Measurements from ENCODE around the gene IFI16.

The IFI16 gene

DNA sequence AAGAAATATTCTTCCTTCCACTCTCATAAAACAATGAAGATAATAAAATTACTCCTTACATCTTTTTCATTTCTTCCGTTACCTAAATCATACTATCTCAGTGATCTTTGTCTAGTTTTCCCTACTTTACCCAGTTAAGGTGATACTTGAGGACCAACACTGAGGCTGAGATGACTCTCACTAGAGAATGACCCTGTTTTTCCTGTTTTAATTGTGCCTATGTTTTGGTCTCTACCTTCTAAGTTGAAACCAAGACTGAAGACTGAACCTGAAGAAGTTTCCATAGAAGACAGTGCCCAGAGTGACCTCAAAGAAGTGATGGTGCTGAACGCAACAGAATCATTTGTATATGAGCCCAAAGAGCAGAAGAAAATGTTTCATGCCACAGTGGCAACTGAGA is 41.7 kb downstream of the IFI16 start:
- H3K4me1 ChIP-seq (ENCODE audit: control insufficient read depth, insufficient read depth, low read length), result no peaks in the 10 kb centered on the region
- no peak overlapping the region for H3K4me3 ChIP-seq (ENCODE audit: low read depth, low read length)
- no peak for TF ChIP-seq SCRT1 (tag by site-specific recombination; IDR thresholded peaks at IDR 0.05; ENCODE audit: borderline replicate concordance)
- TF ChIP-seq ZNF501 (tag by site-specific recombination; IDR thresholded peaks at IDR 0.05), result no peak
- TF ChIP-seq, protein P1, sequence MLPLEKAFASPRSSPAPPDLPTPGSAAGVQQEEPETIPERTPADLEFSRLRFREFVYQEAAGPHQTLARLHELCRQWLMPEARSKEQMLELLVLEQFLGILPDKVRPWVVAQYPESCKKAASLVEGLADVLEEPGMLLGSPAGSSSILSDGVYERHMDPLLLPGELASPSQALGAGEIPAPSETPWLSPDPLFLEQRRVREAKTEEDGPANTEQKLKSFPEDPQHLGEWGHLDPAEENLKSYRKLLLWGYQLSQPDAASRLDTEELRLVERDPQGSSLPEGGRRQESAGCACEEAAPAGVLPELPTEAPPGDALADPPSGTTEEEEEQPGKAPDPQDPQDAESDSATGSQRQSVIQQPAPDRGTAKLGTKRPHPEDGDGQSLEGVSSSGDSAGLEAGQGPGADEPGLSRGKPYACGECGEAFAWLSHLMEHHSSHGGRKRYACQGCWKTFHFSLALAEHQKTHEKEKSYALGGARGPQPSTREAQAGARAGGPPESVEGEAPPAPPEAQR (tag by site-specific recombination; IDR thresholded peaks at IDR 0.05), result no peak
- TF ChIP-seq BCL11B (tag by site-specific recombination; IDR thresholded peaks at IDR 0.05; ENCODE audit: low read depth), result no peak
- TF ChIP-seq FEZF1 (tag by site-specific recombination; IDR thresholded peaks at IDR 0.05), result no peak
- no peak for TF ChIP-seq ZNF529 (tag by site-specific recombination; IDR thresholded peaks at IDR 0.05; ENCODE audit: insufficient replicate concordance)
- TF ChIP-seq ZBTB1 (tag by site-specific recombination; IDR thresholded peaks at IDR 0.05), result no peak
- TF ChIP-seq REPIN1 (tag by site-specific recombination; IDR thresholded peaks at IDR 0.05; ENCODE audit: low read depth), result no peak
- TF ChIP-seq KLF7 (tag by site-specific recombination; IDR thresholded peaks at IDR 0.05; ENCODE audit: borderline replicate concordance), result no peak
- no peak for TF ChIP-seq ZNF670 (tag by site-specific recombination; IDR thresholded peaks at IDR 0.05; ENCODE audit: low read depth)
- no peak for TF ChIP-seq ZNF626 (tag by site-specific recombination; IDR thresholded peaks at IDR 0.05)
- no peak for TF ChIP-seq ZNF560 (tag by site-specific recombination; IDR thresholded peaks at IDR 0.05; ENCODE audit: borderline replicate concordance)
- no peak for TF ChIP-seq ZNF175 (tag by site-specific recombination; IDR thresholded peaks at IDR 0.05)
- ChIA-PET POLR2A (no interaction called here), CTCF (no interaction called here)
- no peak overlapping the region for H3K27ac ChIP-seq (ENCODE audit: extremely low read depth, low read depth, low read length)
- no peaks in the 10 kb centered on the region for H3K9me3 ChIP-seq (ENCODE audit: control insufficient read depth, insufficient read depth, low read depth, low read length)
- H3K36me3 ChIP-seq (ENCODE audit: control insufficient read depth in 2 of 2, insufficient read depth in 1 of 2, low read length in 2 of 2), result peaks cover 4 to 86% of the 10 kb centered on the region in 2 experiments; a peak in 2 of 3 replicates

DNA sequence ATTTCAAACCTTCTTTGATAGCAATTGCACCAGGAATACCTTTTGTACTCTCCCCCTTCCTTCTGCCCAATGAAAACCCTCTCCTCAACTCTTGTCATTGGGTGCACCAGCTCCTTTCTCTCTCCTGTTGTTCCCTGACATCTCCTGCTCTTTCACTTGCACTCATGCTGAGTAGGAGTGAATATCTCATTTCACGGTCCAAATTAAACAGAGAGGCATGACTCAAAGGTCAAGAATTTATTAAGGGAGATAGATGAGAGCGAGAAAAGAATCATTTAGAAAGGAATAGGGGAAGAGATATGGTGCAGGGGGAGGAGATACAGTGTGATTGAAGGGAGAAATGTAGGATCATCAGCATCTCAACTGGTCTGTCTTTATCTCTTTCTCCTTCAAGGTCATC is 44.7 kb downstream of the IFI16 start:
- Histone ChIP-seq H3K4me3 (ENCODE audit: low read depth, low read length) (no peak overlapping the region), H3K36me3 (ENCODE audit: control insufficient read depth in 2 of 2, insufficient read depth in 1 of 2, low read length in 2 of 2) (peaks cover 4 to 68% of the 10 kb centered on the region in 2 experiments; a peak in 2 of 3 replicates), H3K27ac (ENCODE audit: extremely low read depth, low read depth, low read length) (no peak overlapping the region), H3K4me1 (ENCODE audit: control insufficient read depth, insufficient read depth, low read length) (no peaks in the 10 kb centered on the region), H3K9me3 (ENCODE audit: control insufficient read depth, insufficient read depth, low read depth, low read length) (no peaks in the 10 kb centered on the region)
- POLR2A ChIA-PET, result no interaction called here
- TF ChIP-seq, protein P2, sequence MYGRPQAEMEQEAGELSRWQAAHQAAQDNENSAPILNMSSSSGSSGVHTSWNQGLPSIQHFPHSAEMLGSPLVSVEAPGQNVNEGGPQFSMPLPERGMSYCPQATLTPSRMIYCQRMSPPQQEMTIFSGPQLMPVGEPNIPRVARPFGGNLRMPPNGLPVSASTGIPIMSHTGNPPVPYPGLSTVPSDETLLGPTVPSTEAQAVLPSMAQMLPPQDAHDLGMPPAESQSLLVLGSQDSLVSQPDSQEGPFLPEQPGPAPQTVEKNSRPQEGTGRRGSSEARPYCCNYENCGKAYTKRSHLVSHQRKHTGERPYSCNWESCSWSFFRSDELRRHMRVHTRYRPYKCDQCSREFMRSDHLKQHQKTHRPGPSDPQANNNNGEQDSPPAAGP (tag by site-specific recombination; IDR thresholded peaks at IDR 0.05), result no peak
- TF ChIP-seq SALL2 (tag by site-specific recombination; IDR thresholded peaks at IDR 0.05; ENCODE audit: borderline replicate concordance) (no peak), ZNF157 (tag by site-specific recombination; IDR thresholded peaks at IDR 0.05) (no peak)
- CTCF ChIA-PET, result interaction anchor here (0.7 kb wide), 1 partner anchor 20 kb away, joined by 5 read pairs; no protein-coding TSS in a partner anchor

DNA sequence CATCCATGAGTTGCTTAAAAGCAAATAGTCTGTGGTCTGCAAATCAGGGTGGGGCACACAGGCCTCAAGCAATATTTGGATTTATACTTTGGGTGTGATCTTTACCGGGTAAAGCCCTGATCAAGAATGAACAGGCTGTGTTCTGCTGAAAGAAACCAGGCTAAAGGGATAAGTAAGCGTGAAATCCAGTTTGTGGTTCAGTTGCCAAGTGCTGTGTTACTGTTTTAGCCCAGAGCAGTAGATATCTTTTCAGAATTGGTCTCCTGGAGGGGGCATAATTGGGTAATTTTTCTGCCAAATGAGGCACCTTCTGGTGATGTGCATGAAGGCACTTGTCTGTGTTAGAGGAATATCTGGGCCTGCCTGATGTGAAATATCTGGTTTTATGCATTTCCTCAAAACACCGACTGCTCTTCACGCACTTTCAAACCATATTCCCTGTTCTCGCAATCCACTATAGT is 45.5 kb downstream of the IFI16 start:
- ChIA-PET CTCF (interaction anchor here (0.7 to 1.3 kb wide), 2 partner anchors 17 to 21 kb away, joined by 3 to 5 read pairs; no protein-coding TSS in a partner anchor), POLR2A (no interaction called here)
- Histone ChIP-seq H3K27ac (ENCODE audit: extremely low read depth, low read depth, low read length) (no peak overlapping the region), H3K4me3 (ENCODE audit: low read depth, low read length) (no peak overlapping the region), H3K36me3 (ENCODE audit: control insufficient read depth in 2 of 2, insufficient read depth in 1 of 2, low read length in 2 of 2) (peaks cover 0 to 61% of the 10 kb centered on the region in 2 experiments; a peak in 2 of 3 replicates), H3K4me1 (ENCODE audit: control insufficient read depth, insufficient read depth, low read length) (no peaks in the 10 kb centered on the region), H3K9me3 (ENCODE audit: control insufficient read depth, insufficient read depth, low read depth, low read length) (no peaks in the 10 kb centered on the region)
- no peak for TF ChIP-seq ZNF621 (tag by site-specific recombination; IDR thresholded peaks at IDR 0.05)
- no peak for TF ChIP-seq ZNF155 (tag by site-specific recombination; IDR thresholded peaks at IDR 0.05)
- TF ChIP-seq ZNF791 (tag by site-specific recombination; IDR thresholded peaks at IDR 0.05), result no peak
- TF ChIP-seq ZNF658 (tag by site-specific recombination; IDR thresholded peaks at IDR 0.05), result no peak
- no peak for TF ChIP-seq YY1 (tag by site-specific recombination; IDR thresholded peaks at IDR 0.05)

All from HEK293 (cell line).